NOMO-1 treated with dmso at 0.1 percent for 144 hours (cell line): ENCODE results near the gene RAD51B.
A peak's percentile ranks its signal among the peaks of the same experiment; 100 is the strongest.

Experiments
- DNase-seq: peaks from one replicate; lab custom pipeline; 2025; ENCODE audit not compliant: unreplicated experiment; lab: John Stamatoyannopoulos, UW

The RAD51B gene

GRCh38 chr14:68397371-68397811, 577.8 kb downstream of the RAD51B start:
- DNase-seq: peak; percentile 87

- DNase-seq: no peak
Observed at GRCh38 chr14:68397822-68398221, 578.2 kb downstream of the RAD51B start.

GRCh38 chr14:68398370-68398769, 578.8 kb downstream of the RAD51B start:
- DNase-seq: no peak

GRCh38 chr14:68399971-68400370, 580.4 kb downstream of the RAD51B start:
- DNase-seq: no peak

- DNase-seq: no peak
Observed at GRCh38 chr14:68401317-68401716, 581.7 kb downstream of the RAD51B start.

GRCh38 chr14:68401855-68402254, 582.3 kb downstream of the RAD51B start:
- no peak for DNase-seq

GRCh38 chr14:68402525-68403101, 583.0 kb downstream of the RAD51B start:
- no peak for DNase-seq

- no peak for DNase-seq
Observed at GRCh38 chr14:68403191-68404145, 583.9 kb downstream of the RAD51B start.

GRCh38 chr14:68404146-68404527, 584.6 kb downstream of the RAD51B start:
- no peak for DNase-seq

GRCh38 chr14:68404652-68405183, 585.1 kb downstream of the RAD51B start:
- no peak for DNase-seq

- DNase-seq: no peak
Observed at GRCh38 chr14:68405961-68406360, 586.4 kb downstream of the RAD51B start.

- no peak for DNase-seq
Observed at GRCh38 chr14:68407285-68407684, 587.7 kb downstream of the RAD51B start.

GRCh38 chr14:68407825-68408224, 588.2 kb downstream of the RAD51B start:
- DNase-seq: no peak

GRCh38 chr14:68408680-68409079, 589.1 kb downstream of the RAD51B start:
- DNase-seq: peak; percentile 35

GRCh38 chr14:68409387-68409786, 589.8 kb downstream of the RAD51B start:
- DNase-seq: no peak

- no peak for DNase-seq
Observed at GRCh38 chr14:68412505-68413465, 593.2 kb downstream of the RAD51B start.

GRCh38 chr14:68413509-68413908, 593.9 kb downstream of the RAD51B start:
- DNase-seq: no peak

GRCh38 chr14:68414121-68414520, 594.5 kb downstream of the RAD51B start:
- no peak for DNase-seq

- DNase-seq: no peak
Observed at GRCh38 chr14:68416171-68416570, 596.6 kb downstream of the RAD51B start.

GRCh38 chr14:68417009-68417650, 597.6 kb downstream of the RAD51B start:
- no peak for DNase-seq
